ENCODE results near the gene CSTPP1. TPM values are rescaled to one million over a fixed set of nuclear protein-coding genes. Genes with fewer than 3 reads are reported as not detected.
A peak's percentile ranks its signal among the peaks of the same experiment; 100 is the strongest.

CSTPP1 gene, protein sequence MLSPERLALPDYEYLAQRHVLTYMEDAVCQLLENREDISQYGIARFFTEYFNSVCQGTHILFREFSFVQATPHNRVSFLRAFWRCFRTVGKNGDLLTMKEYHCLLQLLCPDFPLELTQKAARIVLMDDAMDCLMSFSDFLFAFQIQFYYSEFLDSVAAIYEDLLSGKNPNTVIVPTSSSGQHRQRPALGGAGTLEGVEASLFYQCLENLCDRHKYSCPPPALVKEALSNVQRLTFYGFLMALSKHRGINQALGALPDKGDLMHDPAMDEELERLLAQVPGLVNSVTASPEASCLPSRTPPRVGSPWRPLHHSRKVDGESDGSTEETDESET
- 30.0 TPM for total RNA-seq (ENCODE audit: unreplicated experiment)
- long read RNA-seq, transcript C11orf49-207 (8 exons, 1,527 nt): minor isoform, 9 of 54 reads
- long read RNA-seq, transcript C11orf49-204 (8 exons, 1,916 nt): minor isoform, 6 of 54 reads
- long read RNA-seq, transcript C11orf49-201 (9 exons, 1,645 nt): major isoform, 26 of 54 reads
- long read RNA-seq, transcript C11orf49-202 (9 exons, 1,651 nt): minor isoform, 6 of 54 reads
- long read RNA-seq, partial matches to known transcripts: 1 of 54 reads
- long read RNA-seq, other reads (novel, unspliced or antisense): 3 of 54 reads

DNA sequence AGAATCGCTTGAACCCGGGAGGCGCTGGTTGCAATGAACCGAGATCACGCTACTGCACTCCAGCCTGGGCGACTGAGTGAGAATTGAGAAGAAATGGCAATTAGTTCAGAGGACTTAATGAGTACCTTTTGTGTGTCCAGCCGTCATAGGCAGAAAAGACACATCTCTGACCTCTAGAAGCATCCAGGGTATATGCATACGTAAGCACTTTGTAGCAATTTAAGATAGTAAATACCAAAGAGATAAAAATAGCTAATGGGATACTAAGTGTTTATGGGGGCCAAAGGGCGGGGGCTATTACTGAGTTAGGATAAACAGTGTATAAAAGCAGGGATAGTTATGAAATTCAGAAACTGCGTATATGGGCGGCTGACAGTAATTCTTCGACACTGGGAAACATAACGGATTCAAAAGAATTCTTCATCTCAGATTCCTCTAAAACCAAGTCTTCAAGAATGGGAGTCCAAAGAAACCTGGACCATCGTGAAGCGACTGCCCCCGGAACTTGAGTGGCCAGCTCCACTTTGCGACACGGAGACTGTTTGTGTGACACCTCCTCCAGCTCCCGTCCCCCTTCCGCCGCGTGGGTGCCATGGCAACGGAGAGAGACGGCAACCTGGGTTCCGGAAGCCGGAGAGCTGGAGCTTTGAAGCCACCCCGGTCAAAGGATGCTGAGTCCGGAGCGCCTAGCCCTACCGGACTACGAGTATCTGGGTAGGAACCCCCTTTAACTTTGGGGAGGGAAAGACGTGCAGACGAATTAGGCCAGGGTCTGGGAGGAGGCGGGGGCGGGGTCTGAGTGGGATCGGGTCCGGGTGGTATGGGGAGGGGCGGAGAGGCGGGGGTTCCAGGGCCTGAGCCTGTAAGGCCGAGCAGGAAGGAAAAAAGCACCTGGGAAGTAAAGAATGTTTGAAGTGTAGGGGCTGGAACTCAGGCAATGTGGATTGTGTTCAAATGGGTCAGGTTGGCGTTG lies at the start of gene CSTPP1:
CSTPP1 (plus strand) TSS at position 624 of the 973 bp plus-strand sequence; CDS start at position 669, 45 bp downstream.
- H3K9me3 Mint-ChIP-seq (ENCODE audit: unreplicated experiment): no peaks in the 10 kb centered on the region
- peak within 1 kb of the TSS; percentile 93 for H3K27ac Mint-ChIP-seq (ENCODE audit: unreplicated experiment)
- peak within 1 kb of the TSS; percentile 91 for H3K4me3 Mint-ChIP-seq (ENCODE audit: unreplicated experiment)
- TF ChIP-seq CTCF (IDR thresholded peaks at IDR 0.05; ENCODE audit: unreplicated experiment): no peak
- DNase-seq (ENCODE audit: low spot score): peak; percentile 92
- peaks cover 11% of the 10 kb centered on the region for H3K27me3 Mint-ChIP-seq (ENCODE audit: unreplicated experiment)
- peaks cover 11% of the 10 kb centered on the region for H3K4me1 Mint-ChIP-seq (ENCODE audit: unreplicated experiment)
- H3K36me3 Mint-ChIP-seq (ENCODE audit: low read depth, unreplicated experiment): no peaks in the 10 kb centered on the region

DNA sequence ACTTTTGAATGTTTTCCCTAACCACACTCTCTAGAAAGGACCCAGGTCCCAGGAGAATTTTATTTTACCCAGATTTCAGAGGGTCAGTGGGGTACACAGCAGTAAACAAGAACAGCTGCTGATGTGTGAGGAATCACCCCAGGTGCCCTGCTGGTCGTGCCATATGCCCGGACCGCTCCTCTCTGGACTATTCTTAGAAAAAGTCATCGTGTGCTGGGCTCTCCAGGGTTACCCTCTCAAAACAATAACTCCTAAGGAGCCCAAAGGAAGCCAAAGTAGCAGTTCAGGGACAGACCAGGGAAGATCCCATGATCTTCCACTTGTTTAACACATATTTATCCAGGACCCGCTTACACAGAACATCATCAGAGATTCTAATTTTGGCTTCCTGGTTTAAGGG lies 47.9 kb upstream of the CSTPP1 start:
- DNase-seq (ENCODE audit: low spot score): no peak
- H3K4me1 Mint-ChIP-seq (ENCODE audit: unreplicated experiment): peaks cover 4% of the 10 kb centered on the region
- H3K9me3 Mint-ChIP-seq (ENCODE audit: unreplicated experiment): no peaks in the 10 kb centered on the region
- no peak overlapping the region for H3K27ac Mint-ChIP-seq (ENCODE audit: unreplicated experiment)
- H3K27me3 Mint-ChIP-seq (ENCODE audit: unreplicated experiment): peaks cover 4% of the 10 kb centered on the region
- no peak overlapping the region for H3K4me3 Mint-ChIP-seq (ENCODE audit: unreplicated experiment)
- TF ChIP-seq CTCF (IDR thresholded peaks at IDR 0.05; ENCODE audit: unreplicated experiment): no peak
- H3K36me3 Mint-ChIP-seq (ENCODE audit: low read depth, unreplicated experiment): peaks cover 22% of the 10 kb centered on the region

DNA sequence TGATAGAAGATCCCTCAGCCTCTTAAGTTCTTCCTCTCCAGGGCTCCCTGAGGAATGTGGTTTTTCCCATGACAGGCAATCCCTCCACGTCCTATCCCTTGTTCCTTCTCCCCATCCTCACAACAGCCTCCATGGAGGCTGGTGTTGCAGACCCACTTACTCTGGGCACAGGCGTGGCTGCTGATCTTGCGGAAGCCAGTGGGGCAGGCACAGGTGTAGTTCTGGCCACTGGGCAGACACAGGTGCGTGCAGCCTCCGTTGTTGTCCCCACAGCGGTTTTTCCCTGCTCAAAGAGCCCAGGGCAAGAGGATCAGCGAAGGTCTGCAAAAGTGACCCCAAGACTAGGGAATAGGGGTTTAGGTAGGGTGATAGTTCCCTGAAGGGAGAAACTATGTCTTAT lies 47.3 kb upstream of the CSTPP1 start:
- H3K36me3 Mint-ChIP-seq (ENCODE audit: low read depth, unreplicated experiment): peaks cover 17% of the 10 kb centered on the region

GRCh38 chr11:46889689-46890475 lies 46.7 kb upstream of the CSTPP1 start:
- no peak overlapping the region for H3K27ac Mint-ChIP-seq (ENCODE audit: unreplicated experiment)
- TF ChIP-seq CTCF (IDR thresholded peaks at IDR 0.05; ENCODE audit: unreplicated experiment): peak; percentile 88
- peak overlapping the region; percentile 23 for H3K4me3 Mint-ChIP-seq (ENCODE audit: unreplicated experiment)
- H3K9me3 Mint-ChIP-seq (ENCODE audit: unreplicated experiment): no peaks in the 10 kb centered on the region
- peaks cover 4% of the 10 kb centered on the region for H3K27me3 Mint-ChIP-seq (ENCODE audit: unreplicated experiment)
- peaks cover 21% of the 10 kb centered on the region for H3K36me3 Mint-ChIP-seq (ENCODE audit: low read depth, unreplicated experiment)
- H3K4me1 Mint-ChIP-seq (ENCODE audit: unreplicated experiment): peaks cover 4% of the 10 kb centered on the region
- DNase-seq (ENCODE audit: low spot score): peak; percentile 79

More for the DNA sequence above, 47.3 kb upstream of the CSTPP1 start:
- DNase-seq (ENCODE audit: low spot score): no peak
- Mint-ChIP-seq H3K27ac (ENCODE audit: unreplicated experiment) (no peak overlapping the region), H3K27me3 (ENCODE audit: unreplicated experiment) (peaks cover 4% of the 10 kb centered on the region), H3K9me3 (ENCODE audit: unreplicated experiment) (no peaks in the 10 kb centered on the region), H3K4me1 (ENCODE audit: unreplicated experiment) (peaks cover 4% of the 10 kb centered on the region), H3K4me3 (ENCODE audit: unreplicated experiment) (peak overlapping the region; percentile 8)
- TF ChIP-seq CTCF (IDR thresholded peaks at IDR 0.05; ENCODE audit: unreplicated experiment): no peak

Data from endothelial cell (in vitro differentiated cells).